Measurements from ENCODE around the gene TMEM239. TPM values are rescaled to one million over a fixed set of nuclear protein-coding genes. Genes with fewer than 3 reads are reported as not detected.
"Not testable (repeated sequence)": the region's sequence is repeated elsewhere in the genome, so short reads cannot be mapped to it uniquely, and the experiment has no call there.

TMEM239 gene
- polyA plus RNA-seq, 5 donors: 0.03 to 0.06 (median 0.04) TPM; not detected in 1

DNA sequence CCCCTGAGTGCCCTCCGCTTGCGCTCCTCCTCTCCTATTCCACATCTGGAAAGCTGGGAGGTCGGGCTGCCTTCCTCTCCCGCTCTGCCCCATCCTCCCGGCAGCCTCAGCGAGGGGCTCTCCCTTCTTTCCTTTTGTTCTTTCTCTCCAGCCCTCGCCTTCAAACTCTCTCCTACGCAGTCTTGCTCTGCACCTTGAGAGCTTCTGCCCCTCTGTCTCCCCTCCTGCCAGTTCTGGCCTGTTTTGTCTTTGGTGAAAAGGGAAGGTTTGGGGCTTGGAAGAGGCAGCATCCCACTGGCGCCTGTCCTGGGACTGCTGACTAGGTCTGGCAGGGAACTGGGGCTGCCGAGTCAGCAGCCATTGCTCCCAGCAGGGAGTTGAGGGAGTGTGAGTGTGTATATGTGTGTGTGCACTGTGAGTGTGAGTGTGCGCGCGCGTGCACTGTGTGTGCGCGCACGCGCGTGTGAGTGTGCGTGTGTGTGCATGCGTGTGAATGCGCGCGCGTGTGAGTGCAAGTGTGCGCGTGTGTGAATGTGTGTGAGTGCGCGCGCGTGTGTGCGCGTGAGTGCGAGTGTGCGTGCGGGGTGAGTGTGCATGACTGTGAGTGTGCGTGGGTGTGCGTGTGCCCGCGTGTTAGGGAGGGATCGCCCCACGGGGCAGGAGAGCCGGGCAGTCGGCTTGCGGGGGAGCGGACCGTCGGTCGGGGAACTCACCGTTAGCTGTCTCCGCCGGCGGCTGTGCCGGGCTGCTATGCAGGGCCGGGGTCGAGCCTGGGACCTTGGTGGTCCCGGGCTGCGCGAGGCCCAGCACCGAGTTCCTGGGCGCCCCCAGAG is 16.3 kb upstream of the TMEM239 start:
- DNase-seq: peak in 1 of 2 donors; percentile 17

GRCh38 chr20:2800521-2801285 is 15.5 kb upstream of the TMEM239 start, which contains the start of gene CPXM1:
CPXM1 (minus strand) TSS chr20:2800627; CDS start chr20:2800572, 55 bp downstream.
- DNase-seq: peak in 1 of 2 donors; percentile 55

DNA sequence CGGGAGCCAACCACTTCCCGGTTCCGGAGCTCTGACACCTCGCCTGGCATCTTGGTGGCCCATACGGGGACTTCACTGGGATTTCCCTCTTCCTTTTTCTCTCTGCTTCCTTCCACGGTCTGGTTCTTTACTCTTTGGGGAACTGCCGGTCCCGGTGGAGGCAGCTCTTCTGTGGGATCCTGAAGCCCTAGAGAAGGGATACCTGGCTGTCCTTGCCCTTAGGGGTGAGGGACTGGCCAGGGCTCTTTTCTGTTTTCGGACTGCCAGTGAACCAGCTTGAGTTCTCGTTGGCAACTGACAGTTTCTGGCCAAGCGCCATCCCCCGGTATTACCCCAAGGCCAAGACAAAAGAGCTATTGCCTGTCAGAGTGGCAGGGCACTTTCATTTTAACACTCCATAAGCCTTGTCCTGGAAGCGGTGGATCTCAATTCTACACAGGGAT is 14.9 kb upstream of the TMEM239 start:
- no peak for DNase-seq

GRCh38 chr20:2804041-2804828 is 11.9 kb upstream of the TMEM239 start:
- DNase-seq: no peak

GRCh38 chr20:2804852-2805688 is 11.1 kb upstream of the TMEM239 start:
- no peak for DNase-seq

DNA sequence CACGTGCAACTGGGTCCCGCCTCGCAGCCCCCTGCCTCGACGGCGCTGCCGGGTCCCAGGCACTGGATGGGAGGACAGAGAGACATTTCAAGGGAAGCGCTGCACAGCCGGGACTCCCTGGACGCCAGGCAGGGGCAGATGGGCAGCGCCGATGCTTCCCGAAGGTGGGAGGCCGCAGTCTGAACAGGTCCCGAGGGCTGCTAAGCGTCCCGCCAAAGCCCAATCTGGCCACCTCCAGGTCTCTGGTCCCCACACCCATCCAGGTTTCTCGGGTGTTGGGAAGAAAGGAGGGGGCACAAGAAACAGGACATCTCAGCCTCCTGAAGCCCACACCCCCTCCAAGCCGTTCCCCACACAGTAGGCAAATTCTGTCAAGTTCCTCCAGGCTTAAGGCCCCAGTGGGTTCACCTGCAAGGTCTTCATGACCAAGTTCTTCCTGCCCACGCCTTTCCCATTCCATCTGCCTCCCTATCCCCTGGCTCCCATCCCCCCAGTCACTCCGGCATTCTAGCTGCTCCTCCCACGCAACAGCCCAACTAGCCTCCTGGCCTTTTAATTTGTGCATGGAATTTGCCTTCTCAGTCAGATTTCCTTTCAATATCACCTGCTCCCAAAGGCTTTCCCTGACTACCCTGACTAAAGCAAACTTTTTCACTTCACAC is 10.3 kb upstream of the TMEM239 start:
- no peak for DNase-seq

- DNase-seq: no peak
Measured at GRCh38 chr20:2806351-2806701, 9.8 kb upstream of the TMEM239 start.

DNA sequence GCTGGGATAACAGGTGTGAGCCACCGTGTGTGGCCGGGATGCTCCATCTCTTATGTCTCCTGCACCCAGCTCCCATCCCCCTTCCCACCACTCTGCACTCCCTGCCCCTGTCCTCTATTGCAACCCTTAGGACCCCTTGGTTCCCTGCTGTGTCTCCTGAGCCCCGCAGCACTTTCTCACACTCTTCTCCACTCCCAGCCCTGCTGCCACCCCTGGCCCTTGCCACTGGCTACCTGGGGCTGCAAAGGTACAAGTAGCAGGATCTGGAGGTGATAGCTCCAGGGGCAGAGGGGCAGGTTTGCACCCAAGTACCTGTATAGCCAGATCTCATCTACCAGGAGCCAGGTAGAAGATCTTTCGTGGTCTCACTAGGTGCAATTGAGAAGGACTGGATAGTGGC is 9.1 kb upstream of the TMEM239 start:
- DNase-seq: no peak

DNA sequence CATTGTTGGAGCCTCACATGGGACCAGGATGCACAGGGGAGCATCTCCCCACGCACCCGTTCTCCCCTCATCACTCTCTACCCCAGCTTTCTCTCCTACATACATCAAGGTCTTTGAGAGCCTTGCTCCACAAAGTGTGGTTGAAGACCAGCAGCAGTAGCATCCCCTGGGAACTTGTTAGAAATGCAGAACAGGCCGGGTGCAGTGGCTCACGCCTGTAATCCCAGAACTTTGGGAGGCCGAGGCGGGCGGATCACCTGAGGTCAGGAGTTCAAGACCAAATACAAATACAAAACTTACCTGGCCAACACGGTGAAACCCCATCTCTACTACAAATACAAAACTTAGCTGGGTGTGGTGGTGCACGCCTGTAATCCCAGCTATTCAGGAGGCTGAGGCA is 8.2 kb upstream of the TMEM239 start:
- DNase-seq: not testable (repeated sequence)

- no peak for DNase-seq
Measured at GRCh38 chr20:2809690-2810089, 6.5 kb upstream of the TMEM239 start.

GRCh38 chr20:2812189-2812588 is 4.0 kb upstream of the TMEM239 start:
- DNase-seq: no peak

- DNase-seq: no peak
Measured at GRCh38 chr20:2814076-2814475, 2.1 kb upstream of the TMEM239 start.

GRCh38 chr20:2814587-2815051 is 1.5 kb upstream of the TMEM239 start, which contains the start of gene C20orf141:
C20orf141 (plus strand) TSS chr20:2814987; CDS start chr20:2815185, 198 bp downstream.
- DNase-seq: no peak

- DNase-seq: no peak
Measured at GRCh38 chr20:2815242-2815900, 793 bp upstream of the TMEM239 start.

- DNase-seq: no peak
Measured at GRCh38 chr20:2816583-2817340, 598 bp downstream of the TMEM239 start.

DNA sequence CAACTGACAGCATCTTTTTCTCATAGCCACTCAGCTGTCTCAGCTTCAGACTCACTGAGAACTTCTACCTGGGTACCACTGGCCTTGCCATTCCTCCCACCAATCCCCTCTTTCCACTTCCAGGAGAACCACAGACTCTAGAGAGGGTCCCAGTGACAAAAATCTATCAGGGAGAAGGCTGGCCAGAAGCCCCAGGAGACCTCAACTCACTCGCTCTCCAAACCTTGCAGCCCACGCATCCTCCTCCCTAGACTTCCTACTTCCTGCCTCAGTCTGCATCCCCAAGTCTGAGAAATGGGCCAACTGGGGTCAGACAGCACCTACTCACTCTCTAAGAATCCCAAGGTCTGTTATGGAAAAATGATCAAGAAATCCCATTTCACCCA is 1.2 kb downstream of the TMEM239 start:
- no peak for DNase-seq

GRCh38 chr20:2817891-2818595 is 1.9 kb downstream of the TMEM239 start:
- no peak for DNase-seq
